Glutamatergic neuron (in vitro differentiated cells): ENCODE measurements around the gene ENTREP3. TPM values are rescaled to one million over a fixed set of nuclear protein-coding genes. Genes with fewer than 3 reads are reported as not detected.

Experiments
- DNase-seq: peaks from one replicate; pipeline ENCODE4 v3.0.0; 2022
- H3K27ac Mint-ChIP-seq: one replicate; pipeline ENCODE4 v1.8.0; 2020; ENCODE audit warnings: mild to moderate bottlenecking, mixed read lengths, inconsistent platforms; ENCODE audit not compliant: unreplicated experiment
- H3K27me3 Mint-ChIP-seq: one replicate; pipeline ENCODE4 v1.8.0; 2020; ENCODE audit warnings: mild to moderate bottlenecking, moderate library complexity, mixed read lengths, inconsistent platforms; ENCODE audit not compliant: unreplicated experiment
- H3K36me3 Mint-ChIP-seq: one replicate; pipeline ENCODE4 v1.8.0; 2020; ENCODE audit warnings: mild to moderate bottlenecking, mixed read lengths, inconsistent platforms; ENCODE audit not compliant: unreplicated experiment
- H3K4me1 Mint-ChIP-seq: one replicate; pipeline ENCODE4 v1.8.0; 2020; ENCODE audit warnings: mild to moderate bottlenecking, low read depth, mixed read lengths, inconsistent platforms; ENCODE audit not compliant: unreplicated experiment
- H3K4me3 Mint-ChIP-seq: one replicate; pipeline ENCODE4 v1.8.0; 2020; ENCODE audit warnings: mild to moderate bottlenecking, mixed read lengths, inconsistent platforms; ENCODE audit not compliant: unreplicated experiment
- H3K9me3 Mint-ChIP-seq: one replicate; pipeline ENCODE4 v1.8.0; 2020; ENCODE audit warnings: mild to moderate bottlenecking, moderate library complexity, mixed read lengths, inconsistent platforms; ENCODE audit not compliant: unreplicated experiment
- long read RNA-seq: library from polyadenylated mRNA; unstranded; transcript quantifications from one replicate; pipeline ENCODE4 v2.0.0, GENCODE V29; 2020; ENCODE audit not compliant: unreplicated experiment
- total RNA-seq: library from RNA; stranded (reverse); fragmentation: NEBNext Ultra II Directional; extraction: Animal tissue kit (Norgen Biotek cat#: 25700); gene quantifications from one replicate; pipeline ENCODE4 v1.2.1, GENCODE V29; 2021; ENCODE audit not compliant: unreplicated experiment
- TF ChIP-seq, protein P1 (sequence below): fragments of 200-600 bp; sonication (generic); IDR thresholded peaks from one replicate; pipeline ENCODE4 v1.5.0; 2021; ENCODE audit not compliant: partially characterized antibody, unreplicated experiment

ENTREP3 gene, protein sequence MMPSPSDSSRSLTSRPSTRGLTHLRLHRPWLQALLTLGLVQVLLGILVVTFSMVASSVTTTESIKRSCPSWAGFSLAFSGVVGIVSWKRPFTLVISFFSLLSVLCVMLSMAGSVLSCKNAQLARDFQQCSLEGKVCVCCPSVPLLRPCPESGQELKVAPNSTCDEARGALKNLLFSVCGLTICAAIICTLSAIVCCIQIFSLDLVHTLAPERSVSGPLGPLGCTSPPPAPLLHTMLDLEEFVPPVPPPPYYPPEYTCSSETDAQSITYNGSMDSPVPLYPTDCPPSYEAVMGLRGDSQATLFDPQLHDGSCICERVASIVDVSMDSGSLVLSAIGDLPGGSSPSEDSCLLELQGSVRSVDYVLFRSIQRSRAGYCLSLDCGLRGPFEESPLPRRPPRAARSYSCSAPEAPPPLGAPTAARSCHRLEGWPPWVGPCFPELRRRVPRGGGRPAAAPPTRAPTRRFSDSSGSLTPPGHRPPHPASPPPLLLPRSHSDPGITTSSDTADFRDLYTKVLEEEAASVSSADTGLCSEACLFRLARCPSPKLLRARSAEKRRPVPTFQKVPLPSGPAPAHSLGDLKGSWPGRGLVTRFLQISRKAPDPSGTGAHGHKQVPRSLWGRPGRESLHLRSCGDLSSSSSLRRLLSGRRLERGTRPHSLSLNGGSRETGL
- total RNA-seq: 51.2 TPM
- long read RNA-seq, partial matches to known transcripts: 8 of 9 reads
- long read RNA-seq, other reads (novel, unspliced or antisense): 1 of 9 reads

DNA sequence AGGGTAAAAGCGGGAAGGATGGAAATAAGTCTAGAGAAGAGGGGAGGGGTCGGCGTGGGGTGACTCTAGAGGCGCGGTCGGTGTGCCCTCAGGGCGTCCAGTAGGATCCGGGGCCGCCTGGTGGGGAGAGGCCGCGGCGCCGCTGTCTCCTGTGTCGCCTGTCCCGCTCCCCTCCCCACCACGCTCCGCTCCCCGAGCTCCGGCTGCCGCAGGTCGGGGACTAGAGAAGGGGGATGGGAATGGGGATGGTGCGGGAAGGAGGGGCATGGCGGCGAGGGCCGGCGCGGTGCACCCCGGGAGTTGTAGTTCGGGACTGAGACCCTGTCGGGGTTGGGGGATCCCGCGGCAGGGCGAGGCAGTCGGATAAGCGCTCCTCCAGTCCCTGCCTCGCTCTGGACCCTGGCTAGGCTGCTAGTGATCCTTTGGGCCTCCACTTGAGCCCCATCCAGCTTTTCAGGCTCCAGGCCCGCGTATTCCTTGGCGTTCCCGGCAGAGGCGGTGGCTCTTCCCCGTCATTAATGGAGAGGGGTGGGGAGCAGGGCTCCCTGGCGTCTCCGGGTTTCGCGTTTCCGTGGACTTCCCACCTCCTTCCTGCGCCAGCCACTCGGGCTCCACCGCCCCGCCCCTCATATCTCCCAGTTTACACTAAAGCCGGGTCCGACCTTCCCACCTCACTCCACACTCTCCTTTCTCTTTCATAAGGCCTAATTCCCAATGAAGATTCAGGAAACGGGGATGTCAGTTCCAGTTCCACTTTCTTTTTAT, at the start of gene ENTREP3:
Gene ENTREP3, minus strand, starts transcription at position 241 of the 765 bp plus-strand sequence. CDS start 606 bp downstream, outside the sequence.
- Mint-ChIP-seq H3K36me3 (peaks cover 12% of the 10 kb centered on the region), H3K27me3 (peaks cover 12% of the 10 kb centered on the region), H3K9me3 (peaks cover 12% of the 10 kb centered on the region), H3K27ac (peak within 1 kb of the TSS; percentile 77), H3K4me3 (peak within 1 kb of the TSS; percentile 83), H3K4me1 (peaks cover 30% of the 10 kb centered on the region)
- TF ChIP-seq, protein P1, sequence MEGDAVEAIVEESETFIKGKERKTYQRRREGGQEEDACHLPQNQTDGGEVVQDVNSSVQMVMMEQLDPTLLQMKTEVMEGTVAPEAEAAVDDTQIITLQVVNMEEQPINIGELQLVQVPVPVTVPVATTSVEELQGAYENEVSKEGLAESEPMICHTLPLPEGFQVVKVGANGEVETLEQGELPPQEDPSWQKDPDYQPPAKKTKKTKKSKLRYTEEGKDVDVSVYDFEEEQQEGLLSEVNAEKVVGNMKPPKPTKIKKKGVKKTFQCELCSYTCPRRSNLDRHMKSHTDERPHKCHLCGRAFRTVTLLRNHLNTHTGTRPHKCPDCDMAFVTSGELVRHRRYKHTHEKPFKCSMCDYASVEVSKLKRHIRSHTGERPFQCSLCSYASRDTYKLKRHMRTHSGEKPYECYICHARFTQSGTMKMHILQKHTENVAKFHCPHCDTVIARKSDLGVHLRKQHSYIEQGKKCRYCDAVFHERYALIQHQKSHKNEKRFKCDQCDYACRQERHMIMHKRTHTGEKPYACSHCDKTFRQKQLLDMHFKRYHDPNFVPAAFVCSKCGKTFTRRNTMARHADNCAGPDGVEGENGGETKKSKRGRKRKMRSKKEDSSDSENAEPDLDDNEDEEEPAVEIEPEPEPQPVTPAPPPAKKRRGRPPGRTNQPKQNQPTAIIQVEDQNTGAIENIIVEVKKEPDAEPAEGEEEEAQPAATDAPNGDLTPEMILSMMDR: no peak
- peak; percentile 93 for DNase-seq

DNA sequence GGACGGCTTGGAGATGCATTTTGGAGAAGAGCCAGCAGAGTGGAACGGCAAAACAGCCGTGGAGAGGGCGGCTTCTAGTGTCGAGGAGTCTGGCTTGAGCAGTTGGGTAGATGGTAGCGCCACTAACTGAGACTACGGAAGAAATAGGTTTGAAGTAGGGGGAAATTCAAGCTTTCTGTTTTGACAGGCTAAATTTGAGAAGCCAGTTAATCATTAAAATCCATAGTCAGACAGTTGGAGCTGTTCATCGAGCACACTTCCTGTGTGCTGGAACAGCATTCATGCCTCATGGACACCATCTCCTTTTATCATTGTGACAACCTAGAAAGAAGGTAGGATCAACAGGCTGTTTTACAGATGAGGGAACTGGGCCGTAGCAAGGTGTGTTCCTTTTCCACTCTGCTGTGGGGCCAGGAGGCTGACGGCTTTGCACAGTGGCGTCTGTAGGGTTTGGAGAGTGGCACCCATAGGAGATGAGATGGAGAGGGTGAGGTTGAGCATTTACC, 49.3 kb upstream of the ENTREP3 start:
- Mint-ChIP-seq H3K4me1 (peaks cover 2% of the 10 kb centered on the region), H3K36me3 (no peaks in the 10 kb centered on the region), H3K27ac (no peak overlapping the region), H3K4me3 (peak overlapping the region; percentile 5), H3K9me3 (peaks cover 15% of the 10 kb centered on the region), H3K27me3 (peaks cover 20% of the 10 kb centered on the region)
- TF ChIP-seq, protein P1: no peak
- no peak for DNase-seq

DNA sequence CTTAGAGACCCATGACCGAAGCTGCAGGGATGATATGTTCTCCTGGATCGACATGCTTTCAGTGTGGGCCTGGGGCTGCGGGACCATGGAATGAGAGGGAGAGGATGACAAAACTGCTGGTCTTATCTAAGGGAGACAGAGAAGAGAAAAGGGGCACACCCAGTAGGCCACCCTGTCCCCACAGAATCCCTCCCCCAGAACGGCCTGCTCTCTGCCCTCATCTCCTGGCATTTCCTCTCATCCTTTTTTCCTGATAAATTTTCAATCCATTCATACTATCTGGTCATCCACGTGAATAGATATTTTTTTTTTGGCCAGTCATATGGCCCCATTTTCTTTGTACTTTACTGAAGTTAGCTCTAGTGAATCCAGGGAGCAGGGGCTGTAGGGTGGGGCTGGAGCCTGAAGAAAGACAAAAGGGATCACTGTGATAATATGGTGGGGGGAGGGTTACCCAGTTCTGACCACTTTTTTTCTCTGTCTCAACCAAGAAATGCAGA, 46.1 kb upstream of the ENTREP3 start, which contains the start of gene PKLR:
Gene PKLR, minus strand, starts transcription at position 97 of the 500 bp plus-strand sequence. Its CDS starts 43 bp downstream, at position 54.
- TF ChIP-seq, protein P1: no peak
- H3K4me1 Mint-ChIP-seq: peaks cover 2% of the 10 kb centered on the region
- peaks cover 6% of the 10 kb centered on the region for H3K9me3 Mint-ChIP-seq
- H3K36me3 Mint-ChIP-seq: no peaks in the 10 kb centered on the region
- no peak for DNase-seq
- peaks cover 20% of the 10 kb centered on the region for H3K27me3 Mint-ChIP-seq
- H3K4me3 Mint-ChIP-seq: no peak within 1 kb of the TSS
- H3K27ac Mint-ChIP-seq: no peak within 1 kb of the TSS

DNA sequence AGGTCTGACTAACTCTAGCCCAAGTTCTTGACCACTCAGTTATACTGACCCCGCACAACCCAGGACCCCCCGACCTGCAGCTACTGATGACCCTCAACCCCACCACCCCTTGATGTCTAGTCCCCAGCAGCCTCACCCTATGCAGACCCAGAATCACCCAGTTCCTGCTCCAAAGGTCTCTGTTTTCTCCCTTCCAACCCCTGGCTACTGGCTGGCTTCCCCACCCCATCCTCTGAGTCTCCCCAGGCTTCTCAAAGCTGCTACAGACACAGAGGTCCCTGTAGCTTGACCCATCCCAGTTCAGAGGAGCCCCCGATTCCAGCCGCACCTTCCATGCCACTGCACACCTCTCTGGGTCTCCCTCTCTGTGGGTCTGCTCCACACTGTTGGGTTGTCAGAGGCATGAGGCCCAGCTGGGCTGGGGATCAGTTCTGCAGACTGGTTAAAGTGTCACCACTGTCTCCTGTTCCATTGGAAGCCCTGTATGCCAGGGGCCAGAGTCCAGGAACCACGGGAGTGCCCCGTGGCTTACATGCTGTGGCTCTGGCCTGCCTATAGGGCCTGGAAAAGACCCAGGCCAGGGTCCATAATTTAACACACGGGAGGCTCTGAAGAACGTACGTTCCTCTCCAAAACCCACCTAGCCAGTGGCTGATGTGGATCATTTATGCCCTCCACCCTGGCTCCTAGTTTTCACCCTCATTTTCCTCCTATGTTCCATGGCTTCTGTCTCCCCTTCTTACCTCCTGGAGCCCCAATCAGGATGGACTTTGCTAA, 45.5 kb upstream of the ENTREP3 start:
- Mint-ChIP-seq H3K4me3 (no peak overlapping the region), H3K36me3 (no peaks in the 10 kb centered on the region), H3K4me1 (peaks cover 2% of the 10 kb centered on the region), H3K27ac (no peak overlapping the region), H3K27me3 (peaks cover 21% of the 10 kb centered on the region), H3K9me3 (peaks cover 6% of the 10 kb centered on the region)
- TF ChIP-seq, protein P1: no peak
- DNase-seq: no peak
